H9 (cell line): ENCODE results near the gene ADGRE1. TPM values are rescaled to one million over a fixed set of nuclear protein-coding genes. Genes with fewer than 3 reads are reported as not detected.

Source experiments
- DNase-seq: peaks from one replicate; pipeline ENCODE4 v3.0.0-alpha.2; 2017
- H2AFZ ChIP-seq: one replicate; pipeline ENCODE4 v1.6.1; 2013; ENCODE audit warnings: mild to moderate bottlenecking, low read length, control low read depth, moderate library complexity
- H2AK5ac ChIP-seq: 2 replicates; pipeline ENCODE4 v1.6.1; 2013; ENCODE audit warnings: low read length, control low read depth, mixed read lengths; ENCODE audit not compliant: insufficient read length
- H2BK120ac ChIP-seq: one replicate; pipeline ENCODE4 v1.6.1; 2013; ENCODE audit warnings: low read depth, mild to moderate bottlenecking, low read length, control low read depth, inconsistent platforms; ENCODE audit not compliant: poor library complexity, severe bottlenecking
- H2BK12ac ChIP-seq: 2 replicates; pipeline ENCODE4 v1.6.1; 2013; ENCODE audit warnings: low read length, control low read depth, mixed read lengths, low read depth; ENCODE audit not compliant: insufficient read length
- H2BK15ac ChIP-seq: 2 replicates; pipeline ENCODE4 v1.6.1; 2013; ENCODE audit warnings: low read depth, low read length, control low read depth
- H2BK20ac ChIP-seq: one replicate; pipeline ENCODE4 v1.6.1; 2013; ENCODE audit warnings: low read depth, mild to moderate bottlenecking, low read length, control low read depth, inconsistent platforms; ENCODE audit not compliant: poor library complexity, severe bottlenecking
- H2BK5ac ChIP-seq: 2 replicates; pipeline ENCODE4 v1.6.1; 2013; ENCODE audit warnings: low read length, control low read depth, mixed read lengths; ENCODE audit not compliant: insufficient read length
- H3K14ac ChIP-seq: 2 replicates; pipeline ENCODE4 v1.6.1; 2013; ENCODE audit warnings: low read length, control low read depth; ENCODE audit not compliant: insufficient read depth
- H3K18ac ChIP-seq: 2 replicates; pipeline ENCODE4 v1.6.1; 2013; ENCODE audit warnings: low read depth, mild to moderate bottlenecking, mixed read lengths, low read length, control low read depth; ENCODE audit not compliant: insufficient read length
- H3K23ac ChIP-seq: 2 replicates; pipeline ENCODE4 v1.6.1; 2013; ENCODE audit warnings: low read length, control low read depth, mixed read lengths, low read depth; ENCODE audit not compliant: insufficient read length
- H3K23me2 ChIP-seq: 2 replicates; pipeline ENCODE4 v1.6.1; 2013; ENCODE audit warnings: low read depth, mild to moderate bottlenecking, mixed read lengths, low read length, control low read depth; ENCODE audit not compliant: insufficient read length, poor library complexity, severe bottlenecking
- H3K27ac ChIP-seq: 2 replicates; pipeline ENCODE4 v1.5.1; 2013; ENCODE audit warnings: low read length, control low read depth, mixed read lengths, low read depth; ENCODE audit not compliant: insufficient read length
- H3K27me3 ChIP-seq: 2 replicates; pipeline ENCODE4 v1.6.1; 2013; ENCODE audit warnings: low read length, control low read depth, inconsistent platforms; ENCODE audit not compliant: insufficient read depth
- H3K4ac ChIP-seq: 2 replicates; pipeline ENCODE4 v1.6.1; 2013; ENCODE audit warnings: low read depth, mild to moderate bottlenecking, control low read depth, inconsistent platforms, low read length, moderate library complexity
- H3K4me1 ChIP-seq: 2 replicates; pipeline ENCODE4 v1.6.1; 2013; ENCODE audit warnings: low read length, control low read depth, inconsistent platforms; ENCODE audit not compliant: insufficient read depth
- H3K4me2 ChIP-seq: 2 replicates; pipeline ENCODE4 v1.6.1; 2013; ENCODE audit warnings: low read length, control low read depth, mixed read lengths; ENCODE audit not compliant: insufficient read length, insufficient read depth
- H3K56ac ChIP-seq: 2 replicates; pipeline ENCODE4 v1.6.1; 2013; ENCODE audit warnings: low read depth, mild to moderate bottlenecking, mixed read lengths, low read length, control low read depth; ENCODE audit not compliant: insufficient read length
- H3K79me1 ChIP-seq: 2 replicates; pipeline ENCODE4 v1.6.1; 2013; ENCODE audit warnings: low read depth, mild to moderate bottlenecking, moderate library complexity, low read length, control low read depth, inconsistent platforms; ENCODE audit not compliant: insufficient read depth, poor library complexity, severe bottlenecking
- H3K79me2 ChIP-seq: 2 replicates; pipeline ENCODE4 v1.6.1; 2013; ENCODE audit warnings: low read length, control low read depth, inconsistent platforms; ENCODE audit not compliant: insufficient read depth
- H3K9ac ChIP-seq: 2 replicates; pipeline ENCODE4 v1.6.1; 2013; ENCODE audit warnings: low read length, control low read depth, mixed read lengths; ENCODE audit not compliant: insufficient read length; ENCODE audit errors: extremely low read depth
- H3K9me3 ChIP-seq: one replicate; pipeline ENCODE4 v1.6.1; 2013; ENCODE audit warnings: low read depth, low read length, inconsistent platforms; ENCODE audit not compliant: control insufficient read depth
- H3T11ph ChIP-seq: one replicate; pipeline ENCODE4 v1.6.1; 2013; ENCODE audit warnings: mild to moderate bottlenecking, low read length, control low read depth, inconsistent platforms
- H4K20me1 ChIP-seq: one replicate; pipeline ENCODE4 v1.6.1; 2013; ENCODE audit not compliant: control insufficient read depth, insufficient read length, insufficient read depth
- H4K5ac ChIP-seq: 2 replicates; pipeline ENCODE4 v1.6.1; 2013; ENCODE audit warnings: low read depth, mild to moderate bottlenecking, mixed read lengths, low read length, control low read depth; ENCODE audit not compliant: insufficient read length
- H4K8ac ChIP-seq: replicated peaks from 2 replicates; pipeline ENCODE4 v1.6.1; 2013; ENCODE audit warnings: low read length, control low read depth, mixed read lengths, low read depth; ENCODE audit not compliant: insufficient read length
- H4K91ac ChIP-seq: 2 replicates; pipeline ENCODE4 v1.6.1; 2013; ENCODE audit warnings: low read depth, mild to moderate bottlenecking, moderate library complexity, mixed read lengths, low read length, control low read depth; ENCODE audit not compliant: insufficient read length
- H3K27ac Mint-ChIP-seq, 3 experiments: 2 replicates in 2 of 3; 3 replicates in 1 of 3; pipeline ENCODE4 v1.8.0; 2020 to 2021; ENCODE audit warnings: mixed read lengths in 3 of 3, mild to moderate bottlenecking in 1 of 3, moderate library complexity in 1 of 3
- H3K27me3 Mint-ChIP-seq: 2 replicates; pipeline ENCODE4 v1.8.0; 2021; ENCODE audit warnings: low read depth, mild to moderate bottlenecking, moderate library complexity, mixed read lengths
- H3K36me3 Mint-ChIP-seq, 3 experiments: 2 replicates in 2 of 3; 3 replicates in 1 of 3; pipeline ENCODE4 v1.8.0; 2020 to 2021; ENCODE audit warnings: low read depth in 3 of 3, mixed read lengths in 3 of 3; ENCODE audit not compliant: insufficient read depth in 1 of 3
- H3K4me1 Mint-ChIP-seq, 2 experiments: 2 replicates each; pipeline ENCODE4 v1.8.0; 2020; ENCODE audit warnings: mixed read lengths in 2 of 2
- H3K4me3 Mint-ChIP-seq, 2 experiments: 2 replicates in 1 of 2; 3 replicates in 1 of 2; pipeline ENCODE4 v1.8.0; 2020 to 2021; ENCODE audit warnings: mild to moderate bottlenecking in 2 of 2, mixed read lengths in 2 of 2, moderate library complexity in 1 of 2
- H3K9me3 Mint-ChIP-seq, 2 experiments: 2 replicates in 1 of 2; 3 replicates in 1 of 2; pipeline ENCODE4 v1.8.0; 2020; ENCODE audit warnings: mild to moderate bottlenecking in 2 of 2, mixed read lengths in 2 of 2, moderate library complexity in 1 of 2
- CTCF ChIP-seq: fragments of 200-600 bp; sonication (generic); conservative IDR thresholded peaks from 3 replicates; pipeline ENCODE4 v1.8.0; 2021; ENCODE audit warnings: antibody characterized with exemption, mild to moderate bottlenecking
- WGBS: extraction: QIAGEN DNeasy Blood & Tissue Kit; methylation state at CpG from one replicate; pipeline ENCODE4 v1.1.7; 2013; ENCODE audit warnings: missing lambda C conversion rate, low lambda C conversion rate, mixed read lengths; ENCODE audit not compliant: insufficient read length; ENCODE audit errors: extremely low coverage; 5-methylcytosine and 5-hydroxymethylcytosine counted together
- total RNA-seq: library from RNA; stranded (reverse); gene quantifications from 2 replicates; pipeline ENCODE4 v1.2.1, GENCODE V29; 2021

ADGRE1 gene
- total RNA-seq, 1 experiment from 2014 or later, result not detected

DNA sequence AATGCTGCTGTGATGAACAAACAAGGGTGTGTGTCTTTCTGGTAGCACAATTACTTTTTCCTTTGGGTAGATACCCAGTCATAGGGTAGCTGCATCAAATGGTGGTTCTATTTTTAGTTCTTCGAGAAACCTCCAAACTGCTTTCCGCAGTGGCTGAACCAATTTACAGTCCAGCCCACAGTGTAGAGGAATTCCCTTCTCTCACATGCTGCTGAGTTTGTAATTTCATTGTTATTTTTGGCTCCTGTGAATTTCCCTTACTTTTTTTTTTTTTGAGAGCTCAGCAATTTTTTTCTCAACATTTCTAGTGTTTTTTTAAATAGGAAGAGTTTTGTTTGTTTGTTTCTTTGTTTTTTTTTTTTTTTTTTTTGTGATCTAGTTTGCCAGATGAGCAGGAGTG, 37.5 kb upstream of the ADGRE1 start:
- no peak for TF ChIP-seq CTCF

More for the DNA sequence above, 37.5 kb upstream of the ADGRE1 start:
- Histone ChIP-seq H4K8ac (no peak overlapping the region), H3K27ac (no peak overlapping the region), H2BK15ac (no peak overlapping the region), H2BK5ac (no peak overlapping the region), H3K79me1 (no peaks in the 10 kb centered on the region), H3K56ac (no peak overlapping the region), H2BK12ac (no peak overlapping the region), H3K4me1 (no peaks in the 10 kb centered on the region), H4K20me1 (no peaks in the 10 kb centered on the region), H2BK120ac (no peak overlapping the region), H4K91ac (no peak overlapping the region), H3K27me3 (no peaks in the 10 kb centered on the region), H4K5ac (no peak overlapping the region), H3K14ac (no peak overlapping the region), H2AK5ac (no peak overlapping the region), H3T11ph (no peak overlapping the region), H3K9ac (no peak overlapping the region), H3K23me2 (peaks cover 4% of the 10 kb centered on the region), H3K4ac (no peak overlapping the region), H3K23ac (no peak overlapping the region), H2AFZ (no peak overlapping the region), H3K79me2 (no peaks in the 10 kb centered on the region), H2BK20ac (no peak overlapping the region), H3K18ac (no peak overlapping the region), H3K9me3 (no peaks in the 10 kb centered on the region), H3K4me2 (no peak overlapping the region)
- H3K36me3 Mint-ChIP-seq, result no peaks in the 10 kb centered on the region
- no peak for DNase-seq
- H3K4me1 Mint-ChIP-seq, result no peaks in the 10 kb centered on the region
- H3K4me3 Mint-ChIP-seq, result no peak overlapping the region
- WGBS, result no CpG with 5 or more reads among the region's 2 CpGs
- H3K27me3 Mint-ChIP-seq, result peaks cover 1% of the 10 kb centered on the region
- no peak overlapping the region for H3K27ac Mint-ChIP-seq
- peaks cover 2 to 60% of the 10 kb centered on the region in 2 experiments; a peak in 3 of 5 replicates for H3K9me3 Mint-ChIP-seq
